ENCODE data around the gene LY86. TPM values are rescaled to one million over a fixed set of nuclear protein-coding genes. Genes with fewer than 3 reads are reported as not detected.

Gene LY86
- total and polyA plus RNA-seq, 4 donors = 5.2 to 12.4 (median 9.6) TPM

DNA sequence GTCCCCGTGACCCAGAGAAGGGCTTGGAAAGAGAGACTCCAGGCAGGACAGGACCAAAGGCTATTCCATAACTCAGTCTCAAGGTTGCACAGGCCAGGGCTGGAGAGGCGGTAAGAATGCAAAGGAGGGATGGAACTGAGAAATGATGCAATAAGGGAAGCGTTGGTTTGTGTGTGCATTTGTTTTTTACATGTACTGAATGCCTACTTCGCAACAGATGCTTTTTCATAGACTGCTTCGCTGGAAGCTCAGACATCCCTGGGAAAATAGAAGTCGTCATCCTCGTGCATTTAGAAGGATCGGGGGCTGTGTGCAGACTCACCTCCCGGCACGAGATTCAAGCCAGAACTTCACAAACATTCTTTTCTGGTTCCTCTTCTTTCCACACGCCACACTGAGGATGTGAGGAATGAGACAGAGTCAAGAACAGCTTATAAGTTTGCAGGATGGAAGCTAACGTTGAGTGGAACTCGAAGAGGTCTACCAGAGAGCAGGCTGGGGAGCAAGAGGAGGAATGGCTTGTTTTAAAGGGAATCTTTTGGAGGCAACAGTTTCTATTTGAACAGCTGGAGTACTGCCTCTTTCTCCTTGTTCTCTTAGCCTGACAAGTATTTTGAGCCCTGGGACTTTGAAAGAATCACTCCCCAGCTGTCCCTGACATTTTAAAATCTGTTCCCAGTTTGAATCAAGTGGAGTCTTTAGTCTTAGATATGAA lies 19.3 kb upstream of the LY86 start:
- no peaks in the 10 kb centered on the region for H3K36me3 ChIP-seq (ENCODE audit: control insufficient read depth in 4 of 4, insufficient read depth in 4 of 4, low read length in 4 of 4)
- no peak overlapping the region for H3K9ac ChIP-seq (ENCODE audit: insufficient read depth in 1 of 2, low read length in 2 of 2)
- peaks cover 0 to 5% (median 0%) of the 10 kb centered on the region in 4 donors for H3K9me3 ChIP-seq (ENCODE audit: control insufficient read depth in 4 of 4, insufficient read depth in 3 of 4, low read length in 3 of 4)
- no peak overlapping the region for H3K4me3 ChIP-seq
- peak in 2 of 3 donors; percentile 68 to 83 for DNase-seq
- TF ChIP-seq, protein P1, sequence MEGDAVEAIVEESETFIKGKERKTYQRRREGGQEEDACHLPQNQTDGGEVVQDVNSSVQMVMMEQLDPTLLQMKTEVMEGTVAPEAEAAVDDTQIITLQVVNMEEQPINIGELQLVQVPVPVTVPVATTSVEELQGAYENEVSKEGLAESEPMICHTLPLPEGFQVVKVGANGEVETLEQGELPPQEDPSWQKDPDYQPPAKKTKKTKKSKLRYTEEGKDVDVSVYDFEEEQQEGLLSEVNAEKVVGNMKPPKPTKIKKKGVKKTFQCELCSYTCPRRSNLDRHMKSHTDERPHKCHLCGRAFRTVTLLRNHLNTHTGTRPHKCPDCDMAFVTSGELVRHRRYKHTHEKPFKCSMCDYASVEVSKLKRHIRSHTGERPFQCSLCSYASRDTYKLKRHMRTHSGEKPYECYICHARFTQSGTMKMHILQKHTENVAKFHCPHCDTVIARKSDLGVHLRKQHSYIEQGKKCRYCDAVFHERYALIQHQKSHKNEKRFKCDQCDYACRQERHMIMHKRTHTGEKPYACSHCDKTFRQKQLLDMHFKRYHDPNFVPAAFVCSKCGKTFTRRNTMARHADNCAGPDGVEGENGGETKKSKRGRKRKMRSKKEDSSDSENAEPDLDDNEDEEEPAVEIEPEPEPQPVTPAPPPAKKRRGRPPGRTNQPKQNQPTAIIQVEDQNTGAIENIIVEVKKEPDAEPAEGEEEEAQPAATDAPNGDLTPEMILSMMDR (IDR thresholded peaks at IDR 0.05; ENCODE audit: control extremely low read depth, extremely low read depth) = no peak
- no peak for ATAC-seq (ENCODE audit: insufficient read depth, low FRiP score)
- H3K27ac ChIP-seq (ENCODE audit: low read depth in 1 of 2, low read length in 1 of 2) = no peak overlapping the region
- no peaks in the 10 kb centered on the region for H3K27me3 ChIP-seq (ENCODE audit: control insufficient read depth in 3 of 3, insufficient read depth in 3 of 3, low read length in 2 of 3)
- 51 to 53% methylated on average over 13 of the region's 13 CpGs for WGBS, 2 donors
- peaks cover 0 to 4% (median 0%) of the 10 kb centered on the region in 5 donors for H3K4me1 ChIP-seq (ENCODE audit: control insufficient read depth in 5 of 5, insufficient read depth in 5 of 5, low read length in 5 of 5)

- 87 to 95% methylated on average over 2 of the region's 2 CpGs for whole genome bisulfite sequencing, 2 donors
- peaks cover 0 to 5% (median 0%) of the 10 kb centered on the region in 4 donors for H3K9me3 ChIP-seq (ENCODE audit: control insufficient read depth in 4 of 4, insufficient read depth in 3 of 4, low read length in 3 of 4)
- H3K27ac ChIP-seq (ENCODE audit: low read depth in 1 of 2, low read length in 1 of 2) = no peak overlapping the region
- H3K36me3 ChIP-seq (ENCODE audit: control insufficient read depth in 4 of 4, insufficient read depth in 4 of 4, low read length in 4 of 4) = no peaks in the 10 kb centered on the region
- H3K4me3 ChIP-seq = no peak overlapping the region
- H3K9ac ChIP-seq (ENCODE audit: insufficient read depth in 1 of 2, low read length in 2 of 2) = no peak overlapping the region
- no peak for ATAC-seq (ENCODE audit: insufficient read depth, low FRiP score)
- no peak for DNase-seq
- TF ChIP-seq, protein P1 (IDR thresholded peaks at IDR 0.05; ENCODE audit: control extremely low read depth, extremely low read depth) = no peak
- peaks cover 0 to 4% (median 0%) of the 10 kb centered on the region in 5 donors for H3K4me1 ChIP-seq (ENCODE audit: control insufficient read depth in 5 of 5, insufficient read depth in 5 of 5, low read length in 5 of 5)
- H3K27me3 ChIP-seq (ENCODE audit: control insufficient read depth in 3 of 3, insufficient read depth in 3 of 3, low read length in 2 of 3) = no peaks in the 10 kb centered on the region
These were observed 18.7 kb upstream of the LY86 start for GRCh38 chr6:6569811-6570164.

- H3K9me3 ChIP-seq (ENCODE audit: control insufficient read depth in 4 of 4, insufficient read depth in 3 of 4, low read length in 3 of 4) = peaks cover 0 to 5% (median 1%) of the 10 kb centered on the region in 4 donors
- WGBS, 2 donors = 51 to 69% methylated on average over 4 of the region's 4 CpGs
- no peak overlapping the region for H3K9ac ChIP-seq (ENCODE audit: insufficient read depth in 1 of 2, low read length in 2 of 2)
- DNase-seq = no peak
- TF ChIP-seq, protein P1 (IDR thresholded peaks at IDR 0.05; ENCODE audit: control extremely low read depth, extremely low read depth) = no peak
- peaks cover 0 to 4% (median 0%) of the 10 kb centered on the region in 5 donors for H3K4me1 ChIP-seq (ENCODE audit: control insufficient read depth in 5 of 5, insufficient read depth in 5 of 5, low read length in 5 of 5)
- no peaks in the 10 kb centered on the region for H3K36me3 ChIP-seq (ENCODE audit: control insufficient read depth in 4 of 4, insufficient read depth in 4 of 4, low read length in 4 of 4)
- H3K4me3 ChIP-seq = no peak overlapping the region
- ATAC-seq (ENCODE audit: insufficient read depth, low FRiP score) = no peak
- no peak overlapping the region for H3K27ac ChIP-seq (ENCODE audit: low read depth in 1 of 2, low read length in 1 of 2)
- no peaks in the 10 kb centered on the region for H3K27me3 ChIP-seq (ENCODE audit: control insufficient read depth in 3 of 3, insufficient read depth in 3 of 3, low read length in 2 of 3)
These were observed 17.4 kb upstream of the LY86 start for GRCh38 chr6:6570929-6571671.

All from lung (tissue), 12 donors.